Neutrophil (primary cell): Measurements from ENCODE around the gene GSTP1.

ENCODE experiments used
- H3K27ac ChIP-seq: fragments of 200-600 bp; sonication (generic); 2 replicates; pipeline ENCODE4 v1.5.1; 2016; ENCODE audit warnings: mild to moderate bottlenecking, moderate library complexity
- H3K27me3 ChIP-seq: fragments of 200-600 bp; sonication (generic); 2 replicates; pipeline ENCODE4 v1.6.0; 2016; ENCODE audit warnings: mild to moderate bottlenecking
- H3K36me3 ChIP-seq: fragments of 200-600 bp; sonication (generic); 2 replicates; pipeline ENCODE4 v1.5.1; 2017
- H3K4me1 ChIP-seq, 2 experiments: fragments of 200-600 bp in 1 of 2; sonication (generic) in 1 of 2; 1 replicate in 1 of 2; 2 replicates in 1 of 2; pipeline versions ENCODE4 v1.5.1 to v1.6.1; 2013 to 2016; ENCODE audit warnings: low read depth in 1 of 2, low read length in 1 of 2, mild to moderate bottlenecking in 1 of 2, moderate library complexity in 1 of 2; ENCODE audit not compliant: control insufficient read depth in 1 of 2, insufficient read depth in 1 of 2
- H3K4me3 ChIP-seq, 2 experiments: fragments of 200-600 bp in 1 of 2; sonication (generic) in 1 of 2; 1 replicate in 1 of 2; 2 replicates in 1 of 2; pipeline ENCODE4 v1.5.1; 2013 to 2016; ENCODE audit warnings: low read depth in 1 of 2, low read length in 1 of 2, mild to moderate bottlenecking in 1 of 2, moderate library complexity in 1 of 2
- H3K9me3 ChIP-seq: fragments of 200-600 bp; sonication (generic); 2 replicates; pipeline ENCODE4 v1.5.1; 2016
- TF ChIP-seq, protein P1 (sequence below): fragments of 200-600 bp; sonication (generic); IDR thresholded peaks from 2 replicates; pipeline ENCODE4 v1.5.1; 2016; ENCODE audit warnings: antibody characterized with exemption

The GSTP1 gene

DNA sequence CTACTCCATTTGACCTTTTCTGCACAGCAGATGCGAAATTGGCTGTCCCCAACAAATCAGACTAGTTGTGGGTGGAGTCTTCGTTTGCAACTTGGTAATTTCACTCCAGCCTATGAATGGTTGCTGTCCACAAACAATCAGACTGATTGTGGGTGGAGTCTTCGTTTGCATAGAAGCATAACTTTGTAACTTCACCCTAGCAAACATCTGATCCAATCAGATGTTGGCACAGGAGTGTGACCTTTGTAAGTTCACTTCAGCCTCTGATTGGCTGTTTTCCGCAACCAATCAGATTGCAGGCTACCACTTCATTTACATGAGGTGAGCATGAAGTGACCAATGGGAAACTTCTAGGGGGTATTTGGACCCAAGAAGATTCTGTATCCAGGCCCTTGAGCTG lies 44.1 kb upstream of the GSTP1 start:
- TF ChIP-seq, protein P1, sequence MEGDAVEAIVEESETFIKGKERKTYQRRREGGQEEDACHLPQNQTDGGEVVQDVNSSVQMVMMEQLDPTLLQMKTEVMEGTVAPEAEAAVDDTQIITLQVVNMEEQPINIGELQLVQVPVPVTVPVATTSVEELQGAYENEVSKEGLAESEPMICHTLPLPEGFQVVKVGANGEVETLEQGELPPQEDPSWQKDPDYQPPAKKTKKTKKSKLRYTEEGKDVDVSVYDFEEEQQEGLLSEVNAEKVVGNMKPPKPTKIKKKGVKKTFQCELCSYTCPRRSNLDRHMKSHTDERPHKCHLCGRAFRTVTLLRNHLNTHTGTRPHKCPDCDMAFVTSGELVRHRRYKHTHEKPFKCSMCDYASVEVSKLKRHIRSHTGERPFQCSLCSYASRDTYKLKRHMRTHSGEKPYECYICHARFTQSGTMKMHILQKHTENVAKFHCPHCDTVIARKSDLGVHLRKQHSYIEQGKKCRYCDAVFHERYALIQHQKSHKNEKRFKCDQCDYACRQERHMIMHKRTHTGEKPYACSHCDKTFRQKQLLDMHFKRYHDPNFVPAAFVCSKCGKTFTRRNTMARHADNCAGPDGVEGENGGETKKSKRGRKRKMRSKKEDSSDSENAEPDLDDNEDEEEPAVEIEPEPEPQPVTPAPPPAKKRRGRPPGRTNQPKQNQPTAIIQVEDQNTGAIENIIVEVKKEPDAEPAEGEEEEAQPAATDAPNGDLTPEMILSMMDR = no peak
- no peak overlapping the region for H3K4me3 ChIP-seq

DNA sequence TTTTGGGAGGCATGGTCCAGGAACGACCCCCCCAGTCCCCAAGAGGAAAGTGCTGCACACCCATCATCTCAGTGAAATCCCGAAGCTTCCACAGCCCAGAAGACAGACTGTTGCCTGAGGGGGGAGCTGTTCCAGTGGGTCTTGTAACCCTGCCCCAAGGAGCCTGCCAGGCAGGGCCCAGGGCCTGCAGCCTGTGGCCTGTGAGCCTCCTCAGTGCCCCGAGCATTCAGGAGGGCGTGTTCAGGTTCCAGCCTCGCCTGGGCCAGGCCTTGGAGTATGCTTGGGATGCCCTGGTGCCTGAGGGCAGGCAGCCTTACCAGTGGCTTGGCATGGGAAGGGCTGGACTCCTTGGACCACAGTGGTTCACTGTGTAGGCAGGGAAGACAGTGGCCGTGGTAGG lies 42.4 kb upstream of the GSTP1 start:
- no peak overlapping the region for H3K4me3 ChIP-seq
- H3K27me3 ChIP-seq = no peaks in the 10 kb centered on the region
- no peaks in the 10 kb centered on the region for H3K4me1 ChIP-seq
- no peaks in the 10 kb centered on the region for H3K36me3 ChIP-seq
- TF ChIP-seq, protein P1 = no peak
- H3K9me3 ChIP-seq = no peaks in the 10 kb centered on the region
- no peak overlapping the region for H3K27ac ChIP-seq

More for the DNA sequence above, 44.1 kb upstream of the GSTP1 start:
- H3K4me1 ChIP-seq = no peaks in the 10 kb centered on the region
- no peaks in the 10 kb centered on the region for H3K36me3 ChIP-seq
- H3K9me3 ChIP-seq = no peaks in the 10 kb centered on the region
- no peak overlapping the region for H3K27ac ChIP-seq
- H3K27me3 ChIP-seq = no peaks in the 10 kb centered on the region

DNA sequence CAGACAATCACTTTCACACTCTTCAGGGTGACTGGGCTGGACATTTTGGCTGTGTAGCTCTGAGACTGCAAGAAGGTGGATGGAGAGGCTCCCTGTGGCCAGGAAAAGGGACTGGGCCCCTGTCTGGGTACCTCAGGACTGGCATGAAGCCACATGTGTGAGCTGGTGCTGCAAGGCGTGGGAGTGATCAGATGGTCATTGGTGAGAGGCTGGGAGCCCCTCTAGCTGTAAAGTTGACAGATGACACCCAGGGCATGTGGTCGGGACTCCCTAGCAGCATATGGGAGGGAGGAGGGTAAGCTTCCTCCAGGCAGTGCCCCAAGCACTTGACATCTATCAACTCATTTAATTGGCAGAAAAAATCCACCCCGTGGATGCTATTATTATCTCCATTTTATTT lies 41.4 kb upstream of the GSTP1 start:
- no peaks in the 10 kb centered on the region for H3K27me3 ChIP-seq
- no peak overlapping the region for H3K27ac ChIP-seq
- H3K9me3 ChIP-seq = no peaks in the 10 kb centered on the region
- no peaks in the 10 kb centered on the region for H3K36me3 ChIP-seq
- TF ChIP-seq, protein P1 = no peak
- no peak overlapping the region for H3K4me3 ChIP-seq
- no peaks in the 10 kb centered on the region for H3K4me1 ChIP-seq

DNA sequence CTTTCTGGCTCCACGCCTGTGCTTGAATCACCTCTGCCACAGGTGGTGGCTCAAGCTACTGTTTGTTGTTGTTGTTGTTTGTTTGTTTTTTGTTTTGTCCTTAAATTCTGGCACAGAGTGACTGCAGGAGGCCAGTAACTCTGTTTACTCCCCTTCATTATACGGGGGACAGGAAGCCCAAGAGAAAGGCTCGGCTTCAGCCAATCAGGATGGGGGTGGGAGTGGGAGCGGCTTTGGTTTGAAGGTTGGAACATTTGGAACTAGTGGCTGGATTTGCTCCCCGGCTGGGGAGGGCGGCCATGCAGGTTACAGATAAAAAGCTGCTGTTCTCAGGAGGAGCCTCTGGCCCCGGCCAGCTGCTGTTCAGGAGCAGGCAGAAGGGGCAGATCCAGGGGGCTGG lies 40.6 kb upstream of the GSTP1 start:
- Histone ChIP-seq H3K9me3 (no peaks in the 10 kb centered on the region), H3K27ac (no peak overlapping the region), H3K4me3 (no peak overlapping the region), H3K27me3 (no peaks in the 10 kb centered on the region), H3K36me3 (no peaks in the 10 kb centered on the region), H3K4me1 (no peaks in the 10 kb centered on the region)
- TF ChIP-seq, protein P1 = no peak

DNA sequence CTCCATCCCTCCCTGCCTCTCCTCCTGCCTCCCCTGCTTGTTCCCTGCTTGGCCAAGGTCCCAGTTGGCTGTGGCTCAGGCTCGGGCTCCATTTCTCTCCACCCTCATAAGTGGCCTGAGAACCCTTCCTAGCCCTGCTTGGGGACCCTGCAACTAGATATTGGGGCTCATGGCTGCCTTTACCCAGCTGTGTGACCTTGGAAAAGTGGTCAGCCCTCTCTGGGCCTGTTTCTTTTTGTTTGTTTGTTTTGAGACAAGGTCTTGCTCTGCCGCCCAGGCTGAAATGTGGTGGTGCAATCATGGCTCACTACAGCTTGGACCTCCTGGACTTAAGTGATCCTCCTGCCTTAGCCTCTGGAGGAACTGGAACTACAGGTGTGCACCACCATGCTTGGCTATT lies 40.0 kb upstream of the GSTP1 start:
- TF ChIP-seq, protein P1 = no peak
- no peaks in the 10 kb centered on the region for H3K4me1 ChIP-seq
- no peak overlapping the region for H3K27ac ChIP-seq
- no peaks in the 10 kb centered on the region for H3K9me3 ChIP-seq
- H3K4me3 ChIP-seq = no peak overlapping the region
- no peaks in the 10 kb centered on the region for H3K27me3 ChIP-seq
- H3K36me3 ChIP-seq = no peaks in the 10 kb centered on the region
